PC-9 (cell line): Measurements from ENCODE around the gene COL25A1. TPM values are rescaled to one million over a fixed set of nuclear protein-coding genes. Genes with fewer than 3 reads are reported as not detected.

Experiments
- BruUV-seq: library from RNA; stranded (reverse); fragments of 400-500 nt; replicated peaks from 2 replicates; lab custom pipeline; 2021; lab: Mats Ljungman, UMichigan
- CTCF ChIA-PET: fragments of 300-600 bp; sonication (Branson Sonifier 250); formaldehyde crosslinking; loops from one replicate; lab custom pipeline; 2022; ENCODE audit warnings: antibody characterized with exemption; lab: Charles Lee
- POLR2A ChIA-PET: fragments of 300-600 bp; sonication (Branson Sonifier 250); formaldehyde crosslinking; loops from one replicate; lab custom pipeline; 2022; ENCODE audit warnings: antibody characterized with exemption; ENCODE audit not compliant: unreplicated experiment; lab: Charles Lee
- DNase-seq, 2 experiments: peaks; one replicate each; pipeline versions ENCODE4 v3.0.0 to v3.0.0-alpha.2; 2015 to 2022; ENCODE audit warnings: mixed read lengths in 1 of 2
- H2AFZ ChIP-seq: fragments of 200-600 bp; sonication (generic); 2 replicates; pipeline ENCODE4 v1.8.1; 2017; ENCODE audit warnings: antibody characterized with exemption
- H3F3A ChIP-seq: fragments of 200-600 bp; sonication (generic); 2 replicates; pipeline ENCODE4 v1.8.1; 2017; ENCODE audit warnings: antibody characterized with exemption, mild to moderate bottlenecking, low read depth; ENCODE audit not compliant: insufficient read depth
- H3K27ac ChIP-seq: fragments of 200-600 bp; sonication (generic); 2 replicates; pipeline ENCODE4 v1.6.1; 2016; ENCODE audit warnings: mixed run types
- H3K27me3 ChIP-seq: fragments of 200-600 bp; sonication (generic); 2 replicates; pipeline ENCODE4 v1.6.1; 2016; ENCODE audit warnings: low read depth, mixed run types; ENCODE audit not compliant: insufficient read depth
- H3K36me3 ChIP-seq: fragments of 200-600 bp; sonication (generic); 2 replicates; pipeline ENCODE4 v1.6.1; 2016; ENCODE audit warnings: low read depth, mixed run types
- H3K4me1 ChIP-seq: fragments of 200-600 bp; sonication (generic); replicated peaks from 2 replicates; pipeline ENCODE4 v1.6.1; 2016; ENCODE audit warnings: mixed run types; ENCODE audit not compliant: insufficient read depth
- H3K4me2 ChIP-seq: fragments of 200-600 bp; sonication (generic); 2 replicates; pipeline ENCODE4 v1.6.1; 2017; ENCODE audit warnings: mixed run types
- H3K4me3 ChIP-seq: fragments of 200-600 bp; sonication (generic); 2 replicates; pipeline ENCODE4 v1.6.1; 2016; ENCODE audit warnings: mixed run types
- H3K79me2 ChIP-seq: fragments of 200-600 bp; sonication (generic); 2 replicates; pipeline ENCODE4 v1.6.1; 2017; ENCODE audit warnings: low read depth, mixed run types
- H3K9me2 ChIP-seq: fragments of 200-600 bp; sonication (generic); 2 replicates; pipeline ENCODE4 v1.8.1; 2017; ENCODE audit warnings: mild to moderate bottlenecking; ENCODE audit not compliant: insufficient read depth
- H3K9me3 ChIP-seq: fragments of 200-600 bp; sonication (generic); 2 replicates; pipeline ENCODE4 v1.8.1; 2016; ENCODE audit warnings: low read depth; ENCODE audit not compliant: insufficient read depth
- H4K20me1 ChIP-seq: fragments of 200-600 bp; sonication (generic); 2 replicates; pipeline ENCODE4 v1.8.1; 2017; ENCODE audit not compliant: insufficient read depth
- EZH2 ChIP-seq: fragments of 200-600 bp; sonication (generic); IDR thresholded peaks from 2 replicates; pipeline ENCODE4 v1.8.0; 2017; ENCODE audit warnings: antibody characterized with exemption, low read depth
- intact Hi-C: fragments of 100-400 bp; cut with micrococcal nuclease; formaldehyde crosslinking; loops from one replicate; pipeline ENCODE4 v1.10.0; 2022; ENCODE audit not compliant: unreplicated experiment
- total RNA-seq: library from RNA; stranded (reverse); gene quantifications from 2 replicates; pipeline ENCODE4 v1.2.3, GENCODE V29; 2021
- TF ChIP-seq, protein P1 (sequence below): fragments of 200-600 bp; sonication (generic); conservative IDR thresholded peaks from 2 replicates; pipeline ENCODE4 v1.6.1; 2017; ENCODE audit warnings: mixed run types, antibody characterized with exemption, mild to moderate bottlenecking, moderate library complexity

COL25A1 gene
- total RNA-seq, 1 experiment from 2014 or later: not detected

DNA sequence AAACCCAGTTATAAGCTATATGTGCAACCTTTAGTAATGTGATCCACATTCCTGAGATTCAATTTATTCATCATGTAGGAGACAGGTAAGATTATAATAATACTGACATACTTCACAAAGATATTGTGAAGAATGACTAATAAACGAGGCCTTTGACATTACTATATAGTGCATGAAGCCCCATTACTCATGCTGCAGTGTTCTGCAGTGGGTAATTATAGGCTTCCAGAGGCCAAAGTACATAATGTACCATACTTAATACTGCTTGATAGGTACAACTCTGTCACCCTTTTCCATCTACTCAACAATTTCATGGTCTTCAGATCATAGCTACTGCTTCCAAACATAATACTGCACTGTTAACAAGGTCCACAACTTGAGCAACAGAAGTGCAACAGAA is 68.9 kb downstream of the COL25A1 start:
- Histone ChIP-seq H3K4me3 (no peak overlapping the region), H3F3A (no peaks in the 10 kb centered on the region), H3K27ac (no peak overlapping the region), H4K20me1 (no peaks in the 10 kb centered on the region), H3K4me2 (no peak overlapping the region), H3K27me3 (no peaks in the 10 kb centered on the region), H3K4me1 (no peaks in the 10 kb centered on the region), H3K9me2 (no peaks in the 10 kb centered on the region), H3K36me3 (no peaks in the 10 kb centered on the region), H2AFZ (no peak overlapping the region), H3K9me3 (no peaks in the 10 kb centered on the region), H3K79me2 (no peaks in the 10 kb centered on the region)
- intact Hi-C loops: no loop called here
- BruUV-seq: no TSS peak
- DNase-seq: no peak
- CTCF ChIA-PET: no interaction called here
- POLR2A ChIA-PET: no interaction called here
- TF ChIP-seq EZH2: no peak
- TF ChIP-seq, protein P1, sequence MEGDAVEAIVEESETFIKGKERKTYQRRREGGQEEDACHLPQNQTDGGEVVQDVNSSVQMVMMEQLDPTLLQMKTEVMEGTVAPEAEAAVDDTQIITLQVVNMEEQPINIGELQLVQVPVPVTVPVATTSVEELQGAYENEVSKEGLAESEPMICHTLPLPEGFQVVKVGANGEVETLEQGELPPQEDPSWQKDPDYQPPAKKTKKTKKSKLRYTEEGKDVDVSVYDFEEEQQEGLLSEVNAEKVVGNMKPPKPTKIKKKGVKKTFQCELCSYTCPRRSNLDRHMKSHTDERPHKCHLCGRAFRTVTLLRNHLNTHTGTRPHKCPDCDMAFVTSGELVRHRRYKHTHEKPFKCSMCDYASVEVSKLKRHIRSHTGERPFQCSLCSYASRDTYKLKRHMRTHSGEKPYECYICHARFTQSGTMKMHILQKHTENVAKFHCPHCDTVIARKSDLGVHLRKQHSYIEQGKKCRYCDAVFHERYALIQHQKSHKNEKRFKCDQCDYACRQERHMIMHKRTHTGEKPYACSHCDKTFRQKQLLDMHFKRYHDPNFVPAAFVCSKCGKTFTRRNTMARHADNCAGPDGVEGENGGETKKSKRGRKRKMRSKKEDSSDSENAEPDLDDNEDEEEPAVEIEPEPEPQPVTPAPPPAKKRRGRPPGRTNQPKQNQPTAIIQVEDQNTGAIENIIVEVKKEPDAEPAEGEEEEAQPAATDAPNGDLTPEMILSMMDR: no peak

DNA sequence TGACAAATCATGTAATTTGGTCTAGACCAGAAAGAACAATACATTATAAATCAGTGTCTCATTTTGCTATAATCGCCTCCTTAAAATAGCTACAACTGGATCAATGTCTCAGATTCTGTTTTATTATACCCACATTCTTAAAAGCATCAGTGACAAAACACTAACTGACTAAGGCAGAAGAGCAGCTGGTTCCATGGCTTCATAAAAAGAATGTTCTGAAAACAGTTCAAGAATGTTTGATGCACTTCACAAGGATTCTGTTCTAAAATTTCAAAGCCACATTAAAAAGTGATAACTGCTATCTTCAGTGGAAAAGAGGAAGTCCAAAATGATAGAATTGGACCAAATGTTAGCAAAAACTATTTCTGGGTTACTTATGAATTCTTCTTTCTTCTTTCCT is 69.8 kb downstream of the COL25A1 start:
- BruUV-seq: no TSS peak
- Histone ChIP-seq H3F3A (no peaks in the 10 kb centered on the region), H3K9me3 (no peaks in the 10 kb centered on the region), H2AFZ (no peak overlapping the region), H3K79me2 (no peaks in the 10 kb centered on the region), H3K4me3 (no peak overlapping the region), H3K4me1 (no peaks in the 10 kb centered on the region), H4K20me1 (no peaks in the 10 kb centered on the region), H3K4me2 (no peak overlapping the region), H3K27ac (no peak overlapping the region), H3K36me3 (no peaks in the 10 kb centered on the region), H3K27me3 (no peaks in the 10 kb centered on the region), H3K9me2 (no peaks in the 10 kb centered on the region)
- TF ChIP-seq, protein P1: no peak
- TF ChIP-seq EZH2: no peak
- no peak for DNase-seq
- POLR2A ChIA-PET: no interaction called here
- CTCF ChIA-PET: no interaction called here
- intact Hi-C loops: no loop called here

DNA sequence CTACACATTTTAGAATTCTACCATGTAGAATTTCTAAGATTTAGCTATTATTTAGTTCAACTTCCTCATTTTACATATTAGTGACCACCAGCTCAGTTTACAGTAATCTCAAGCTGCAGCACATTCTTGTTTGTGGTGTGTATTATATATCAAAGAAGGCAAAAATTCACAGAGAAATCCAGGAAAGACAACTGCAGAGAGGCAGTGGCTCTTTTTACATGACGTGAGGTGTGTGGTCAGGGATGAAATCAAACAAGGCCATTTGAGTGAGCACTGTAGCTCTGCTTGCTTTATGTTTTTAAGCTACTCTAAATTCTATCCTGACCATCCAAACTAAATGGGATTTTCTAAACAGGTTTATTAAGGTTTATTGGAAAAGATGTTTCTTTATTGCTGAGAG is 71.1 kb downstream of the COL25A1 start:
- Histone ChIP-seq H4K20me1 (no peaks in the 10 kb centered on the region), H3F3A (no peaks in the 10 kb centered on the region), H3K27me3 (no peaks in the 10 kb centered on the region), H3K9me2 (no peaks in the 10 kb centered on the region), H3K36me3 (no peaks in the 10 kb centered on the region), H3K9me3 (no peaks in the 10 kb centered on the region), H2AFZ (no peak overlapping the region), H3K4me2 (no peak overlapping the region), H3K79me2 (no peaks in the 10 kb centered on the region), H3K4me3 (no peak overlapping the region), H3K4me1 (no peaks in the 10 kb centered on the region), H3K27ac (no peak overlapping the region)
- intact Hi-C loops: no loop called here
- BruUV-seq: no TSS peak
- TF ChIP-seq, protein P1: no peak
- no peak for TF ChIP-seq EZH2
- ChIA-PET CTCF (no interaction called here), POLR2A (no interaction called here)
- DNase-seq: no peak
